HEK293T (cell line): ENCODE measurements around the gene CYP2R1.

Experiments
- CTCF ChIA-PET: fragments of 350-600 bp; formaldehyde crosslinking; extraction: SDS; loops from one replicate; lab custom pipeline; 2021; ENCODE audit warnings: antibody characterized with exemption, inconsistent platforms; lab: Yijun Ruan, JAX
- POLR2A ChIA-PET: fragments of 350-600 bp; formaldehyde crosslinking; extraction: SDS; loops from one replicate; lab custom pipeline; 2020; ENCODE audit warnings: antibody characterized with exemption, inconsistent platforms; lab: Yijun Ruan, JAX
- DNase-seq: peaks from one replicate; pipeline ENCODE4 v3.0.0; 2012; ENCODE audit warnings: mixed read lengths; ENCODE audit errors: extremely low spot score
- ARNT ChIP-seq: fragments of 450-650 bp; IDR thresholded peaks from 2 replicates; pipeline ENCODE4 v1.6.1; 2017; ENCODE audit warnings: mild to moderate bottlenecking
- BHLHE40 ChIP-seq: fragments of 450-650 bp; IDR thresholded peaks from 2 replicates; pipeline ENCODE4 v1.6.1; 2016; ENCODE audit warnings: mild to moderate bottlenecking, moderate library complexity, borderline replicate concordance
- CTBP1 ChIP-seq: fragments of 450-650 bp; IDR thresholded peaks from 2 replicates; pipeline ENCODE4 v1.6.1; 2016; ENCODE audit warnings: borderline replicate concordance
- ELF4 ChIP-seq: fragments of 450-650 bp; IDR thresholded peaks from 2 replicates; pipeline ENCODE4 v1.6.1; 2017; ENCODE audit warnings: antibody characterized with exemption
- FOXA1 ChIP-seq: fragments of 450-650 bp; IDR thresholded peaks from 2 replicates; pipeline ENCODE4 v1.6.1; 2016; ENCODE audit warnings: mild to moderate bottlenecking
- FOXK2 ChIP-seq: fragments of 450-650 bp; IDR thresholded peaks from 2 replicates; pipeline ENCODE4 v1.6.1; 2016; ENCODE audit warnings: mild to moderate bottlenecking
- FOXM1 ChIP-seq: fragments of 450-650 bp; IDR thresholded peaks from 2 replicates; pipeline ENCODE4 v1.6.1; 2017; ENCODE audit warnings: mild to moderate bottlenecking, borderline replicate concordance
- HDGF ChIP-seq: fragments of 450-650 bp; IDR thresholded peaks from 2 replicates; pipeline ENCODE4 v1.6.1; 2017; ENCODE audit warnings: antibody characterized with exemption, borderline replicate concordance
- L3MBTL2 ChIP-seq: fragments of 450-650 bp; conservative IDR thresholded peaks from 2 replicates; pipeline ENCODE4 v1.6.1; 2016; ENCODE audit warnings: mild to moderate bottlenecking
- LEF1 ChIP-seq: fragments of 450-650 bp; IDR thresholded peaks from 2 replicates; pipeline ENCODE4 v1.6.1; 2017; ENCODE audit warnings: mild to moderate bottlenecking, borderline replicate concordance
- NFRKB ChIP-seq: fragments of 450-650 bp; IDR thresholded peaks from 2 replicates; pipeline ENCODE4 v1.6.1; 2016; ENCODE audit warnings: mild to moderate bottlenecking, moderate library complexity
- SP1 ChIP-seq: fragments of 450-650 bp; IDR thresholded peaks from 2 replicates; pipeline ENCODE4 v1.6.1; 2017
- SUZ12 ChIP-seq: fragments of 450-650 bp; IDR thresholded peaks from 2 replicates; pipeline ENCODE4 v1.6.1; 2016; ENCODE audit warnings: mild to moderate bottlenecking
- TARDBP ChIP-seq: fragments of 450-650 bp; IDR thresholded peaks from 2 replicates; pipeline ENCODE4 v1.6.1; 2016
- ZNF384 ChIP-seq: fragments of 450-650 bp; IDR thresholded peaks from 2 replicates; pipeline ENCODE4 v1.6.1; 2016
- TF ChIP-seq, protein P1 (sequence below): fragments of 450-650 bp; IDR thresholded peaks from 2 replicates; pipeline ENCODE4 v1.6.1; 2016

Gene CYP2R1

DNA sequence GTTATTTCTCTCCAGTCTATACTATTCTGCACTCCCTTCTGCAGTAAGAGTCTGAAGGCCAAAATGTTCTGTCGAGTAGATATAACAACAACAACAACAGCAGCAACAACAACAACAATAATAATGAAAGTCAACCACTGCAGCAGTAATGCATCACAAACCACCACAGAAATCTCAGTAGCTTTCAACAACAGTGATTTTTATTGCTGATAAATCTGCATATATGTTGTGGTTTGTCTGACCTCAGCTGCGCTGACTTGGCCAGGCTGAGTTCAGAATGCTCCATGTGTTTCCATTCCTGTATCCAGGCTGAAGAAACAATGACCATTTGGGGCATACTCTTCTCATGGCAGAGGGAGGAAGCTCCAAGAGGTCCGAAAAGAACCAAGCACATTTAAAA is 32.3 kb upstream of the CYP2R1 start:
- no peak for DNase-seq
- ChIA-PET POLR2A (no interaction called here), CTCF (no interaction called here)
- no peak for TF ChIP-seq SP1
- no peak for TF ChIP-seq FOXM1

DNA sequence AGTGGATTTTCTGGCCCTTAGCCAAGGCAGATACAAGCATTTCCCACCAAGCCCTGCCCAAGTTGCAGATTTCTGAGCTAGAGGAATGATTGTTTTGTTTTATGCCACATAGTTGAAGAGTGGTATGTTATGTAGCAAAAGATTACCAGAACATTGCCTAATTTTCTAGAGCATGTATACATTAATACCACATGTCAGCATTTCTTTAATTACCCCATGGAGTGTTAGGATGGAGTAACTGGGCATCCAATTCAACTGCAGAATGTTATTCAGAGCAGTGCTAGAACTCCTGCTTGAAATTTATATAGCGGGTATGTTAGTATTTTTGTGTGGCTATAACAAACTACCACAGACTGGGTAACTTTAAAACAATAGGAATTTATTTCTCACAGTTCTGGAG is 24.4 kb upstream of the CYP2R1 start:
- ChIA-PET POLR2A (no interaction called here), CTCF (interaction anchor here (0.5 kb wide), 1 partner anchor 1451 kb away, joined by 3 read pairs; no protein-coding TSS in a partner anchor)
- TF ChIP-seq ELF4, result no peak
- no peak for TF ChIP-seq BHLHE40
- TF ChIP-seq SP1, result no peak
- TF ChIP-seq CTBP1, result no peak
- no peak for TF ChIP-seq SUZ12
- TF ChIP-seq, protein P1, sequence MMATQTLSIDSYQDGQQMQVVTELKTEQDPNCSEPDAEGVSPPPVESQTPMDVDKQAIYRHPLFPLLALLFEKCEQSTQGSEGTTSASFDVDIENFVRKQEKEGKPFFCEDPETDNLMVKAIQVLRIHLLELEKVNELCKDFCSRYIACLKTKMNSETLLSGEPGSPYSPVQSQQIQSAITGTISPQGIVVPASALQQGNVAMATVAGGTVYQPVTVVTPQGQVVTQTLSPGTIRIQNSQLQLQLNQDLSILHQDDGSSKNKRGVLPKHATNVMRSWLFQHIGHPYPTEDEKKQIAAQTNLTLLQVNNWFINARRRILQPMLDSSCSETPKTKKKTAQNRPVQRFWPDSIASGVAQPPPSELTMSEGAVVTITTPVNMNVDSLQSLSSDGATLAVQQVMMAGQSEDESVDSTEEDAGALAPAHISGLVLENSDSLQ, result no peak
- no peak for TF ChIP-seq FOXM1
- no peak for TF ChIP-seq TARDBP
- TF ChIP-seq ARNT, result no peak
- TF ChIP-seq ZNF384, result no peak
- no peak for TF ChIP-seq L3MBTL2
- no peak for TF ChIP-seq LEF1
- TF ChIP-seq FOXA1, result no peak
- TF ChIP-seq HDGF, result no peak
- no peak for TF ChIP-seq NFRKB
- no peak for DNase-seq

DNA sequence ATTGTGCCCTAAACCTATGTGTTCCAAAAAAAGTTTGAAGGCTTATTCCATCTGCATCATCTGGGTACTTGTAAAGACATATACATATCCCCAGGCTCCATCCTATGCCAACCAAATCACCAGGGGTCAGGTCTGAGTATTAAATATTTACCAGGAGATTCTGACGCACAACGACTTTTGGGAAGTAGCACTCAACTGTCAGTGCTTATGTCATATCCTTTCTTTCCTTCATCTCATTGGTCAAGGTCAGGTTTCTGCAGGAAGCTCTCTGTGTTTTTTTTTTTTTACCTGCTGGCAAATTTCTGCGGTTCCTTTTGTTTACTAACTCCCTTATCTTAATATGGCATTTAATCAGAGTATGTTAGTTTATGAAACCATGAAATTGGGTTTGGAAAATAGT is 22.5 kb upstream of the CYP2R1 start:
- ChIA-PET POLR2A (no interaction called here), CTCF (no interaction called here)
- no peak for TF ChIP-seq CTBP1
- TF ChIP-seq NFRKB, result no peak
- TF ChIP-seq LEF1, result no peak
- DNase-seq, result no peak

DNA sequence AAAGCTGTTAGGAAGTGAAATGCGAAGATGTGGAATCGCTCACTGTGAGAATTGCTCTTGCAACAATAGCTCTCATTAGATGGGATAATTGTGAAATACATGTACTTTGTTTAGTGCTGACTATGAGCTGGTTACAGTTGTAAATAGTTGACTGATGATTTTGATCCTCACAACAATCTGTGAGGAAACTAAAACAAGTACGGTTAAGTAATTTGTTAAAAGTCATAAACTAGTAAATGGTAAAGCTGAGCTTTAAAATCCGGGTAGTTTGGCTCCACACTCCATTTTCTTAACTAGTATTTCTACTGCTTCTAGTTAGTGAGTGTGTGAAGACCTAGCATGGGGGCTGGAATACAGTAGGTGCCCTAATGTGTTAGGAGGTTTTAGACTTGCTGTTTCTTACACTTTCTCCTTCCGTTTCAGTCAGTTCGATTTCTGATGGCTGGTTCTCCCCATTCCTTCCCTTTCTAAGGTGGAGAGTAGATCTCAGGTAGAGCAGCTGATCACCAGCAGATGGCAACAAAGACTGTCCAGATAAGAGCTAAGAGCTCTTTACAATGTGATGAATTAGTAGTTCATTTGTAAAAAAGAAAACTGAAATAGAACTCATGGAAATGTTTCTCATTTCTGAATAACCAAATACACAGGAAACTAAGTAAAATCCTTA is 16.3 kb upstream of the CYP2R1 start:
- TF ChIP-seq ELF4, result no peak
- TF ChIP-seq FOXM1, result no peak
- TF ChIP-seq, protein P1, result no peak
- no peak for TF ChIP-seq L3MBTL2
- no peak for TF ChIP-seq SP1
- ChIA-PET POLR2A (interaction anchor here (1.5 to 2.0 kb wide), 4 partner anchors 16 to 166 kb away, joined by 6 to 16 read pairs (median 8); partner anchors contain the start of genes CALCB and CYP2R1), CTCF (interaction anchor here (0.6 to 3.7 kb wide), 37 partner anchors 10 to 615 kb away, joined by 3 to 74 read pairs (median 5); partner anchors contain the start of genes CALCB and CYP2R1)
- DNase-seq, result peak; percentile 41

DNA sequence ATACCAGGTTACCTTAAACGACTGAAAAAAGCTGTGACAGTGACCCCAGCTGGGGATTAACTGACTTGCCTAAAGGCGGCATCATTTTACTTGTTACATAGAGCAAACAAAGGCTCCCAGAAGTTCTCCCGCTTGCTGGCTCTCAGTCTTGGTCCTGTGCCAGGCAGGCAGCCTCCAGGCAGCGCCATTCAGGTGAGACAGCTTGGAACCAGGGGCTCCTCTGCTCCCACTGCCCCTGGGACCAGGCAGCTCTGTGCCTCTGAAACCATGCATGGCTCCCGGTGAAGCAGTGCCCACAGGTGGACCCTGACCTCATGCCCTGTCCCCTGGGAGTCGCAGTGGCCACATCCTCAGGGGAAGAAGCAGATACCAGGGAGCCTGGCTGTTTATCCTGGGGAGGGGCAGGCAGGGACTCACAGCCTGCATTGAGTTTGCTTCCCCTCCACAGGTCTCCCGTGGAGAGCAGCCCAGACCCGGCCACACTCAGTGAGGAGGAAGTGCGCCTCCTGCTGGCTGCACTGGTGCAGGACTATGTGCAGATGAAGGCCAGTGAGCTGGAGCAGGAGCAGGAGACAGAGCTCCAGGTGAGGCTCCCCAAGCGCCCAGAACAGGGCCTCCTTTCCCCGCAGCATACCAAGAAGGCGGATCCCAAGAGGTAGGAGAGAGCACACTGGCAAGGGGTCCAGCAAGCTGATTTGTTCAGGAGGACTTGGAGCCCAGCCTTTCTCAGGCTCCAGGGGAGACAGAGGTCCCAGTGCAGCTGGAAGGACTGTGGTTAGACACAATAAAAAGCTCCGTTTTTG is 15.6 kb upstream of the CYP2R1 start:
- CTCF ChIA-PET, result interaction anchor here (0.6 to 3.7 kb wide), 42 partner anchors 9 to 1178 kb away, joined by 3 to 74 read pairs (median 4); partner anchors contain the start of genes CALCB and CYP2R1
- TF ChIP-seq HDGF (no peak), L3MBTL2 (no peak), ARNT (no peak), BHLHE40 (no peak), ZNF384 (no peak), FOXM1 (no peak), NFRKB (no peak), SUZ12 (no peak), LEF1 (no peak), SP1 (no peak), TARDBP (no peak), FOXA1 (no peak), ELF4 (no peak), FOXK2 (no peak), CTBP1 (no peak)
- TF ChIP-seq, protein P1, result no peak
- POLR2A ChIA-PET, result interaction anchor here (1.5 to 2.0 kb wide), 4 partner anchors 16 to 167 kb away, joined by 6 to 16 read pairs (median 8); partner anchors contain the start of genes CALCB and CYP2R1
- DNase-seq, result peak; percentile 49

DNA sequence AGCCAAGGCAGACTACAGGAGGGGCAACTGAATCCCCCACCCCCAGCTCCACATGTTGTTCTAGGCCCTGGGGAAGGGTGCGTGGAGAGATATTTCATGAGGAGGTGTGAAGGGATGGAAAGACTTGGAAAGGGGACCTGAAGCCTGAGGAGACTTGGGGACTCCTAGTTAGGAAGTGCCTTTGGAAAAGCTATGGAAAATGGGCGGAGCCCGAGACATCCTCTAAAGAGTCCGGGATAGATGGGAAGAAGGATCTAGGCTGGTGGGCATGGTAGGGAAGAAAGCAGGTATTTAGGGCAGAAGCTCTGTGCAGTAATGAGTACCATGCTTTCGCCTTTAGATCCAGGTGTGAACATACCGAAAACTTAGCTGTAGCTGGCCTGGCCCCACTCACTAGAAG is 15.0 kb upstream of the CYP2R1 start:
- ChIA-PET CTCF (interaction anchor here (0.6 to 3.7 kb wide), 19 partner anchors 9 to 384 kb away, joined by 3 to 74 read pairs (median 8); partner anchors contain the start of genes CALCB and CYP2R1), POLR2A (interaction anchor here (1.7 to 2.0 kb wide), 3 partner anchors 15 to 166 kb away, joined by 6 to 16 read pairs (median 9); partner anchors contain the start of genes CALCB and CYP2R1)
- DNase-seq, result no peak
- TF ChIP-seq FOXK2, result no peak
- TF ChIP-seq LEF1, result no peak
- no peak for TF ChIP-seq ARNT
- no peak for TF ChIP-seq FOXM1
- no peak for TF ChIP-seq HDGF
- TF ChIP-seq SUZ12, result no peak
- no peak for TF ChIP-seq SP1
- no peak for TF ChIP-seq CTBP1
- TF ChIP-seq FOXA1, result no peak
- TF ChIP-seq ELF4, result no peak
- TF ChIP-seq, protein P1, result no peak
- no peak for TF ChIP-seq NFRKB
